Measurements from ENCODE around the gene SLC6A9.
A peak's percentile ranks its signal among the peaks of the same experiment; 100 is the strongest.

The SLC6A9 gene

DNA sequence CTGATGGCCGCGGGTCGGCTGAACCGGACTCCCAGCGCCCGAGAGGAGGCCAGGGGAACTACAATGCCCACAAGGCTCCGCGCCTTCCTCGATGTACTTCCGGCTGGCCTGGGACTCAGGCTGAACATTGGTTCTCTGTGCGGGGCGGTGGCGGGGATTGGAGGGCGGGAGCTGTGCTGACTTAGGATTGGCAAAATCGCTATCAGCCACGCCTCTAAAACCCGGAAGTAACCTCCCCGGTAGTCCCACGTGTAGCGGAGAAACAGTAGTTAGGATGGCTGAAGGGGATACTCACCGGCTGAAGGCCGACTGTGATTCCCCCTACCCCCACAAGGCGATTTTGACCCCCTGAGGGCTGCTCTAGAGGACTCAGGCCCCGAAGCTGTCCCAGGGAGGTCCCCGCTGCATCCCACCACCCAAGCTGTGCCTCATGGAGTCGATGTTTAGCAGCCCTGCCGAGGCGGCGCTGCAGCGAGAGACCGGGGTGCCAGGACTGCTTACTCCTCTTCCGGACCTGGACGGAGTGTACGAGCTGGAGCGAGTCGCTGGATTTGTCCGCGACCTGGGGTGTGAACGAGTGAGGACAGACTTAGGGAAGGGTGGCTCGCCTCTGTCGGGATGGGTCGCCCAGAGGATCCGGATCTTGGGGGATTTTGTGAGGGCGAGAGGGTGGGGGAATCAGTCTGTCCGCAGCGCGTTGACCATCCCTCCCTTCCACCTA, 61.4 kb downstream of the SLC6A9 start, which contains the start of gene DPH2:
DPH2 (plus strand) TSS at position 265 of the 721 bp plus-strand sequence; CDS start at position 431, 166 bp downstream.
- DNase-seq (ENCODE audit: low read depth), result peak; percentile 98

DNA sequence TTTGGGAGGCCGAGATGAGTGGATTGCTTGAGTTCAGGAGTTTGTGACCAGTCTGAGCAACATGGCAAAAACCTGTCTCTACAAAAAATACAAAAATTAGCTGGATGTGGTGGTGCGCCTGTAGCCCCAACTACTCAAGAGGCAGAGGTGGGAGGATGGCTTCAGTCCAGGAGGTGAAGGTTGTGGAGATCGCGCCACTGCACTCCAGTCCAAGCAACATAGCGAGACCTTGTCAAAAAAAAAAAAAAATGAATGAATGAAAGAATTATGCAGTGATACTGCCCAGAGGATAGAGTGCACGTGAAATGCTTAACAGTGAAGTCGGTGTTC, 61.9 kb downstream of the SLC6A9 start:
- no peak for DNase-seq (ENCODE audit: low read depth)

DNA sequence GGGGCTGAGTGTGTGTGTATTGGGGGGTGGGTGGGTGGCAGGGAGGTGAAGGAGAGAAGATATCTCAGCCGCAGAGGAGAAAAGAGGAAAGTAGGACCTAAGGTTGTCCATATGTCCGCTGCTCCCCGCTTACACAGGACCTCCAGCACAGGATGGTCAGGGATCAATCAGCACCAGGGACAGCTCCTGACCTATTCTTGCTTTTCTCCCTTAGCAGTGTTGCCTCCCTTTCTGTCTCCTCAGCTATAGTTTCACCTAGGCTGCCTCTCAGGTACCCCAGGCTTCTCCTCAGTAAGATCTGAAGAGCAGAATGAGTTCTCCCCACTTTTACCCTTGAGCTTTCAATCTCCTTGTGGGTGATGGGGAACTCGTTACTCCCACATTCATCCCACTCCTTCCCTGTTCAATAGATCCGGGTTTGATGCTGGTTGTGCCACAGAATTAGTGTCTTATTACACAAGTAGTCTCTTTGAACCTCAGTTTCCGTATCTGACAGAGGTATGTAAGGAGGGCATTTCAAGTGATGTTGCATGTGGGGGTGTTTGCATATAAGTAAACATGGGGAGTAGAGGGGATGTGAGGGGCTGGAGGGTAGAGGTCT, 62.8 kb downstream of the SLC6A9 start:
- DNase-seq (ENCODE audit: low read depth), result peak; percentile 52

DNA sequence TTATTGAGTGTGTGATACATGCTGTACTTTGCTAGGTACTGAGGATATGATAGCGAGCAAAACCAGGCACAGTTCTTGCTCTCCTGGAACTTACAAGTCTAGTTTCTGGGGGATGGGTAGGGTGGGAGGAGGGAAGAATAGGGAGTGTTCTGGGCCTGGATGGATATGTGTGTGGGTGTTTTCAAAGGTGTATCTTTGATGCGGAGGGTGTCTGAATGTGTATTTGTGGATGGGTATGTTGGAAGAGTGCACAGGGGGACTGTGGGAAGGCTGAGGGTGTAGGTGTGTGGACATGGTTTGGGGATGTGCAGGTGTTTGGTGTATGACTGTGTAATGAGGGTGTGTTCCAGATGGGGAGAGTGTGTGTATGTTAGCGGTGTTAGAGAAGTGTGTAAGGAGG, 65.9 kb downstream of the SLC6A9 start:
- no peak for DNase-seq (ENCODE audit: low read depth)

DNA sequence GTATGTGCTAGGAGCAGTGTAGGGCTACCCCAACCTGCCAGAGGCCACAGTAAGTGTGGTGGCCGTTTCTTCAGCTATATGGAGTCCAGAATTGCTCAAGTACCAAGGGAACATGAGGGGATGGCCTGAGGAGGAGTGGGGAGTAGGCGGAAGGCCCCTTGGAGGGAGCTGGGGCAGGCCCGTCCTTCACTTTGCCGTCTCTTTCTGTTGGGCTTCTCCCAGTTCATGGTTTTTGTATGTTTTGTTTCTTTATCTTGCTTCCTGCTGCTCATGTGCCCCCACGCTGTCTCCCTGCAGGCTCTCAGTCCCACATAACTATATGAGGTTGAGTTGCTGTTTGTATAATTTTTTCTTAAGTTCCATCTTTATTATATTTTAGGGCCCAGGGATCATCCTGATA, 67.4 kb downstream of the SLC6A9 start:
- no peak for DNase-seq (ENCODE audit: low read depth)

DNA sequence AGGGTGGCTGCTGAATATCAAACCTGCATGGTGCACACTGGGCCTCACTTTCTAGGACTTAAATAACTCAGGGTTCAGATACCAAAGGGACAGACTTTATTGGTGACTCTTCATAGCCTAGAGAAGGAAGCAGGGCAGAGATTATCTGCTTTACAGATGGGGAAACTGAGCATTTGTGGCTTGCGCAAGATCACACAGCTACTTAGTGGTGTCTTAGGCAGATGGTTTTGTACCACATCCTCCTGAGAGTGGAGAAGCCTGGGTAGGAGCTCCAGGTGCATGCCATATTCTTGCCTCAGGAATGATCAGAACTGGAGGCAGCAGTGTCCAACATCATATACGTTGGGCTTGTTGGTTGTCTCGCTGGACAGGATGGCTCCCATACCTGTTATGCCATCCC, 68.3 kb downstream of the SLC6A9 start:
- DNase-seq (ENCODE audit: low read depth), result no peak

DNA sequence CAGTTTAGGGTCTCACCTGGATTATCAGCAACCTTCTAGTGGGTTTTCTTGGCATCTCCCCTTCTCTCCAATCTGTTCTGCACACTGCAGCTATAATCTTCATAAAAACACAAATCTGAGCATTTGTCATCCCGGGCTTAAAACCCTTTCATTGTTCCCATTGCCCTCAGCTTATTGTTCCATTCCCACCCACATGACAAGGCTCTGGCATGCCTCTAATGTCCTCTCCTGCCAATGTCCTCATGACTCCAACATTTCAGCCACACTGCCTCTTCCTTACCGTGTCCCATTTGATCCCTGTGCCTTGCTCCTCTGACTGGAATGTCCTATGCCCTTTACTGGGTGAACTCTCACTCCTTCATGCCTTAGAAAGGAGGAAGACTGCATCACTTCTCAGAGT, 68.9 kb downstream of the SLC6A9 start:
- no peak for DNase-seq (ENCODE audit: low read depth)

DNA sequence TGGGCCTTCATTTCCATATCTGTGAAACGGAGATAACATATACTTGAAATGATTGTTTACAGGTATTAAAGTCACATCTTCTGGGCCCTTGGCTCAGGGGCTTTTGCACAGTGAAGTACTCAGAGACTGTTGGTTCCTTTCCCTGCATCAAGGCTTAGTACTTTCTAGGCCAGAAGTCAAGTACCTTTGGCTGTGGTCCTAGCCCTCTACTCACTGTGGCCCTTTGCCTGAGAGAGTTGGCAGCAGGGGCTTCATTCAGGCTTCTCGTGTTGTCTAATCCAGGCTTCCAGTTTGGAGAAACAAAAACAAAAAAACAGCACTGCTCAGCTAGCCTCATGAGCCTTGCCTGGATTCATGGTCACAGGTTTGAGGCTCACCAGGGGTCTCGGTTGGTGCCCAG, 69.6 kb downstream of the SLC6A9 start:
- DNase-seq (ENCODE audit: low read depth), result no peak

DNA sequence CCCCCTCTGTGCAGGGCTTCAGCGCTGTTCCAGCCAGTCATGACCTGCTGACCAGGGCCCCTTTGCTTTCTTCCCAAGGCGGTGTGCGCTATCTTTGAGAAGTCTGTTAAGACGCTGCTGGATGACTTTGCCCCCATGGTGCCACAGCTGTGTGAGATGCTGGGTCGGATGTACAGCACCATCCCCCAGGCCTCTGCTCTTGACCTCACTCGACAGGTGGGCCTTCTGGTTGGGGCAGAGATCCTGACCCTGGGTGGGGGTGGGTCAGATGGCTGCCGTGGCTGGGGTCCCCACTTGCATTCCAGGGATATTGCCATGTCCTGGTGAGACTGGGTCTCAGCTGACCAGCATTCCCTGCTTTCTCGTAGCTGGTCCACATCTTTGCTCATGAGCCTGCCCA, 70.5 kb downstream of the SLC6A9 start:
- no peak for DNase-seq (ENCODE audit: low read depth)

DNA sequence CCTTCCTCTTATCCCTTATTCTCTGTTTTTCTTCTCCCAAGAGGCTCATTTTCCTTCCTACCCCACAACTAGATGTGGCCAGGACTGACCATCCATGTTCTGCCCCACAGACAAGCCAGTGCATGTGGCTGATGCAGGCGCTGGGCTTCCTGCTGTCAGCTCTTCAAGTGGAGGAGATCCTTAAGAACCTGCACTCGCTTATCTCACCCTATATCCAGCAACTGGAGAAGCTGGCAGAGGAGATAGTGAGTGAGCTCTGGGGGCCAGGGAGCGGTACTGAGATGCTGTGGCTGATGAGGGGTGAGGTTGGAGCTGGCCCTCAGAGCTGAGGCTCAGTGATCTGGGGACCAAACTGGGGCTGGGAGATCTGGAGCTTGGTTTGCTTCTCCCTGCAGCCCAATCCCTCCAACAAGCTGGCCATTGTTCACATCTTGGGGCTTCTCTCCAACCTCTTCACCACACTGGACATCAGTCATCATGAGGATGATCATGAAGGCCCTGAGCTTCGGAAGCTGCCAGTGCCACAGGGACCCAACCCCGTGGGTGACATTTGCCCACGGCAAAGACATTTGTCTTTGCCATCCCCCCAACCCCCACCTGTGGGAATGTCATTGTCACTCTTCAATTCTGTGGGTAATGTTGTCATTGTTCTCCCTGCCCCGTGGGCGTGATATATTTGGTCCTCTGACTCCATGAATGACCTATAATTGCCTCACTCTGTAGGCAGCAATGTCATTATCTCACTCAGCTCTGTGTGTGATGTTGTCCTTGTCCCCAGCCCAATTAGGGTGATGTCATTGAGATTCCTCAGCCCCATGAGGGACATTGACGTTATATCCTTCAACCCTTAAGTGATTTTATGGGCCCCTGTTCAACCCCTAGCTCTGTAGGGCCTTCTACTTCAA, 72.7 kb downstream of the SLC6A9 start:
- DNase-seq (ENCODE audit: low read depth), result no peak

DNA sequence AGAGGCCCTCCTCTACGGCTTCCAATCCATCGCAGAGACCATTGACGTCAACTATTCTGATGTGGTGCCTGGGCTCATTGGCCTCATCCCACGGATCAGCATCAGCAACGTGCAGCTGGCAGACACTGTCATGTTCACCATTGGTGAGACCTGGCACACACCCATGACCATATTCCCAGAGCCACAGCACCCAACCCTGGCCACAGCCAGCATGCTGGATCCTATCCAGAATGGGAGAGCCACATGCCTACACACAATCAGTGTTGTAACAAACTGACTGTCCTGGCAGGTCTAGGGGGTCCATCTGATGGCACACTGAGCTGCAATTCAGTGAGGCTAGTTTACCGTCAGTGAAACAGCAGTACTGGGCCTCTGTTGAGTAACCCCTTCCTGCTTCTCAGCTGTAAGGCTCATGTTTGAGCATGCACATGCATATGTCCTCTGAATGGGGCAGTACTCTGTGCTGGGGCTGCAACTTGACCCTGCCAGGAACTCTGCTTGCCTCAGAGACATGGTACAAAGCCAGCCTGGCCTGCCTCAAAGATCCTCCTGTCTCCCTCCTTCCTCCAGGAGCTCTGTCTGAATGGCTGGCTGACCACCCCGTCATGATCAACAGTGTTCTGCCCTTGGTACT, 73.7 kb downstream of the SLC6A9 start:
- no peak for DNase-seq (ENCODE audit: low read depth)

DNA sequence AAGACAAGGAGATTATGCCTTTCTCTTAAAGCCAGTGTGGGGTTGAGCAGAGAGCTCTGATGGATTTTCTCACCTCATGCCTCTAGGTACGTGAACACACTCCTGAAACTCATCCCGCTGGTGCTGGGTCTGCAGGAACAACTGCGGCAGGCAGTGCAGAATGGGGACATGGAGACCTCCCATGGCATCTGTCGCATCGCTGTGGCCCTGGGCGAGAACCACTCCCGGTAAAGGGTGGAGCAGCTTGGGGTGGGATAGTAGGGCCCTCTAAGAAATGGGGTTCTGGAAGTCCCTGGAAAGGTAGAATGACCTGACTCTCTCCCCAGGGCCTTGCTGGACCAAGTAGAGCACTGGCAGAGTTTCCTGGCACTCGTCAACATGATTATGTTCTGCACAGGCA, 75.0 kb downstream of the SLC6A9 start:
- no peak for DNase-seq (ENCODE audit: low read depth)

DNA sequence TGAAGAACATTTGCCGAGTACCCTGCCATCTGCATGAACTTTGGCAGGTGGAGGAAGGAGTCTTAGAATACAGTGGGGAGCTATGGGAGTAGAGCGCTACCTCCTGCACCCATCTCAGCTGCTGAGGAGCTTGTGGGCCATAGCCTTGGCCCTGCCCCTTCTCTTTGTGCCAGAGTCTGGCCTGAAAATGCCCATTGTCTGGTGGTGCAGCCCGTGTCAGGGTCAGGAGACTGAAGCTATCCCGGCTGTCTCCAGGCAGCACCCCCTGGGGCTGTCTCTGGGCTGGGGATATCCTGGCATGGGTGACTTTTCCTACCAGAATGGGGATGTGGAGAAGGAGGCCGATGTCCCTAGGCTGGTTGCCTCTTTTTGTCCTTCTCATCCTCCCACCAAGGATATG, 77.2 kb downstream of the SLC6A9 start:
- DNase-seq (ENCODE audit: low read depth), result no peak

DNA sequence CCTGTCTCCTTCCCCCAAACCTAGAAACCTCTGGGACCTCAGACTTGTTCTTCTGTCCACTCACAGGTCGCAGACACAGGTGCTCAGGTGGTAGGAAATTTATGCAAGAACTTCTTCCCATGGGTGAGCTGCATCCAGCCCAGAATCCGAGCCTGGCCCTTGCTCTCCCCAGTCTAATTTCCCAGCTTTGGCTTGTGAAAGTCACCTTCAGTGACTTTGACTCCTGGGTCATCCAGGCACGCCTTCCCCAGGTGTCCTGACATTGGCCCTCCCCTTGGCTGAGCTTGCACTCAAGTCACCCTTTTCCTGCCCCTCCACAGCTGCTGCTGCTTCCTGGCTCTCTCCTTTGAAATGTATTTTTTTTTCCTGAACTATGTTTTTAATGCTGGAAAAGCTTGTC, 77.9 kb downstream of the SLC6A9 start:
- DNase-seq (ENCODE audit: low read depth), result no peak

DNA sequence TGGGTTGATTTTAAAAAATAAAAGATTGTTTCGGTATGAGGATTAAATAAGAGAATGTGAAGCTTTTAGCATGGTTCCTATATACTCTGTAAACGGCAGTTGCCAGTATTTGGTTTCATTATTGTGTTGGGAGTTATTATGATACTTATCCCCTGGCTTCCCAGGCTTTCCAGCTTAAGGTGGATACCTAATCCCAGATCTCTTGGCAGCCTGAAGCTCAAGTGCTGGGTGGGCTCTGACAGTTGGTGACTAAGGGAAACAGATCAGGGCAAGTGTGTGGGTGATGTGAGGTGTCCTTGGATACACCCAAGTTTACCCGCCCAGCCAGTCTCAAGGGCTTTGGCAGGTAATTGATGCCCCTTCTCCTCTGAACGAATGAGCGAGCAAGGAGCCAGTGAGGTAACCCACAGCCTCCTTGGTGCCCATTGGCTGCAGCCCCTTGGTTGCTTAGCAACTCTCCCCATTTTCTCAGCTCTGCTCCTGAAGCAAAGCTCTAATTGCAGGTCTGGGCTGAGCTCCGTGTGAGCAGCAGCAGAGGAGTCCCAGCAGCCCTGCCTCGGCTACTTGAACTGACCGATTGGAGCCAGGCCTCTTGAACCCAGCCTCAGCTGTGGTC, 78.4 kb downstream of the SLC6A9 start:
- no peak for DNase-seq (ENCODE audit: low read depth)

DNA sequence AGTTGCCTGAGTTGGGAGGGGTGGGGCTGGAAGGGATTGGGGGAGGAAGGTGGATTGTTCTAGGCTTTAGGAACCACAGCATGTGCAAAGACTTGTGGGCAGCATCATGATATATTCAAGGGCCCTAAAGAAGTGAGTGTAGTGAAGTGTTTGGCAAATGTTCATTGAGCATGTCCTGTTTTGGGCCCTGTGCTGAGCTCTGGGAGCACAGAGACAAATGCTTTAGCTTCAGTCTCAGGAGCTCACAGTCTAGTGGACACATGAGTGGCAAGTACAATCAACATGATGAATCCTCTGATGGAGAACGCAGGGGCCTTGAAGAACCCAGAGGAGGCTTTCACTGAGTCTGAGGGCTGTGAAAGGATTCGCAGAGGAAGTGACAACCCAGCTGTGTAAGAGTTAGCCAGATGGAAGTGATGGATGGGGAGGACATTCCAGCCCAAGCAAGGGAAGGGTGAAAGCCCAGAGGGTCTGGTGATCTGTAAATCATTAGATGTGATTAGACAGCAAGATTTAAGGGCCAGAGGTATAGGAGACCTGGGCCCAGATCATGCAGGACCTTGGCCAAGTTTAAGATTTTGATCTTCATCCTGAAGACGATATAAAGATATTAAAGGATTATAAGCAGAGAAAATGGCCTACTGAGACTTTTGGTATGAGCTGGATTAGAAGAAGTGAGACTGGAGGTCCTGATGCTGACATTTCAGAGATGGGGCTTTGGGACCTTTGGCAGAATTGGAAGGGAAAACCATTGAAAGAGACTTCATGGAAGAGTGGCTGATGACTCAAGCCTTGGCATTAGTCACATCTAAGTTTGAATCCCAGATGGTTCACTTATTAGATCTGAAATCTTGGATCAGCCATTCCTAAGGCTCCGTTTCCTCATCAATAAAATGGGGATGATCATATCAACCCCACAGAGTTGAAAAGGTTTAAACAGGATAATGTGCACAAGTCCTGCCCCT, 80.0 kb downstream of the SLC6A9 start:
- no peak for DNase-seq (ENCODE audit: low read depth)

DNA sequence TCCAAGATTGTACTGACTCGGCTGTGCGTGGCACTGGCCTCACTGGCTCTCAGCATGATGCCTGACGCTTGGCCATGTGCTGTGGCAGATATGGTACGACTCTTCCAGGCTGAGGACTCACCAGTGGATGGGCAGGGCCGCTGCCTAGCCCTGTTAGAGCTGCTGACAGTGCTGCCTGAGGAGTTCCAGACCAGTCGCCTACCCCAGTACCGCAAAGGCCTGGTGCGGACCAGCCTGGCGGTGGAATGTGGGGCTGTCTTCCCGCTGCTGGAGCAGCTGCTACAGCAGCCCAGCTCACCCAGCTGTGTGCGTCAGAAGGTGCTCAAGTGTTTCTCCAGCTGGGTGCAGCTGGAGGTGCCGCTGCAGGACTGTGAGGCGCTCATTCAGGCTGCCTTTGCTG, 81.6 kb downstream of the SLC6A9 start:
- no peak for DNase-seq (ENCODE audit: low read depth)

DNA sequence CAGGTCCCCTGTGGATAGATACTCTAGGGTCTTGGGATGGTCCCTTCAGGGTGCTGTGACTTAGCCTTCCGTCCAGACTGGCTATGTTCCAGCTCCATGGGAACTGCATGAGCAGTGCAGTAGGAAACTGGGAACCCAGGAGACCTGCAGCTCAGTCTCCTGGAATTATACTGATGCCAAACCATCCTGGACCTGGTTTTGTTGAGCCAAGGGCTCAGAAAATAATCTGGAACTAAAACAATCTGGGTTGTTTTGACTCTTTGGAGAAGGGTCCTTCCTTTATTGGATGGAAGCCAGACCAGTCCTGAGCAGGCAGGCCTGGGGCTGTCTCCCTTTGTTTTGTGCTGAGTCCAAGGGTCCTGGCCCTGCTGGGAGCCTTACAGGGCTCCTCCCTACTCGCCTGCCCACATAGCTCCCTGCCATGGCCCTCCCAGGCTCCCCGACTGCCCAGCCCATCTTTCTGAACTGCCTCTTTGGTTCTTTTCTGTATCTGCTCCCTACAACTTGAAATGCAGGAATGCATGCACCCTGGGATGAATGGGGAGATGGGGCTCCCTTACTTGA, 83.3 kb downstream of the SLC6A9 start:
- DNase-seq (ENCODE audit: low read depth), result peak; percentile 31

DNA sequence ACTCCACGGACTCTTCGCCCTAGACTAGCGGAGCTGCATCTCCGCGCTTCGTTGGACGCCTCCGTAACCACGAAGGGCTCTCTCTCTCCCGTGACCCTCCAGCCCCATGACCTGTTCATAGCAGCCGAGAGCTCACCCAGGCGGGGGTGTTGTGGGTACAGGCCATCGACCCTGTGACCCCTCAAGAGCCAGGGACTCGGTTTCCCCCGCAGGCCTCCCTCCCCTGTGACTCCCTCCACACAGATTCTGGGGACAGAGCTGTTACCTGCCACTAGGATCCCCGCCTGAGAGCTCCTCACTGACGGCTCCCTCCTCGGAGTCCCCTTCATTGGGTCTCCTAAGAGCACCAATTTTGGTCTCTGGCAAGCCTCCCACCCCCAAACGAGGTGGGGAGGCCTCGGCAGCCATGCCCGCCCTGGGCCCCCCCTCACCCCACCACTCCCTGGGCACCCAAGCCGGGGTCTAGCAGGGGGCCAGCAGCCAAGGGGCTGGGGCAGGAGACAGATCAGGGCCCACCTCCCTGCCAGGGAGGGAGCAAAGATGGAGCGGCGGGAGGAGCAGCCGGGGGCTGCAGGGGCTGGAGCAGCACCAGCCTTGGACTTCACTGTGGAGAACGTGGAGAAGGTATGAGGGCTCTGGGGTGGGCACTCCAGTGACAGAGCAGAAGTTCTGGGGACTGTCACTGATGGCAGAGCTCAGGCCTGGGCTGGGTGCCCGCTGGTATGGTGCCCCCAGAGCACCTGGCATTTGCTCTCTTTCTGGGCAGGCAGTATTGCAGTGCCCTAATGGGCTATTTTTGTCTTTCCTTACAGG, 84.0 kb downstream of the SLC6A9 start:
- DNase-seq (ENCODE audit: low read depth), result no peak
